T-cell (primary cell): ENCODE results near the gene PDXP. TPM values are rescaled to one million over a fixed set of nuclear protein-coding genes. Genes with fewer than 3 reads are reported as not detected.

Experiments used
- ATAC-seq, 4 experiments: fragments of 200-7000 bp in 3 of 4; fragments of 150-1000 bp in 1 of 4; cut with Tn5 transposase; replicated peaks in 1 of 4; 1 replicate in 3 of 4; 2 replicates in 1 of 4; pipeline ENCODE4 v1.10.0; 2021; ENCODE audit warnings: moderate library complexity in 3 of 4, mild to moderate bottlenecking in 2 of 4, moderate number of reproducible peaks in 1 of 4
- CTCF ChIA-PET, 2 donors: fragments of 300-600 bp; sonication (Branson Sonifier 250); formaldehyde crosslinking; loops; one replicate each; lab custom pipeline; 2022; ENCODE audit warnings: antibody characterized with exemption in 2 of 2; lab: Charles Lee
- POLR2A ChIA-PET, 2 donors: fragments of 300-600 bp; sonication (Branson Sonifier 250); formaldehyde crosslinking; loops; one replicate each; lab custom pipeline; 2022; ENCODE audit warnings: antibody characterized with exemption in 2 of 2; lab: Charles Lee
- DNase-seq, 35 experiments: peaks; one replicate each; pipeline versions ENCODE4 v3.0.0 to v3.0.0-alpha.2; 2013 to 2023
- H3K27ac ChIP-seq: one replicate; pipeline ENCODE4 v1.5.1; 2013; ENCODE audit warnings: low read length
- H3K27me3 ChIP-seq, 2 experiments: replicated peaks in 1 of 2; 1 replicate in 1 of 2; 2 replicates in 1 of 2; pipeline versions ENCODE4 v1.6.1 to v1.7.0; 2013; ENCODE audit warnings: low read length in 1 of 2, mixed read lengths in 1 of 2; ENCODE audit not compliant: control insufficient read depth in 2 of 2, insufficient read depth in 2 of 2; ENCODE audit errors: extremely low read depth in 1 of 2
- H3K36me3 ChIP-seq, 2 donors: 1 replicate in 1 of 2; 2 replicates in 1 of 2; pipeline versions ENCODE4 v1.6.1 to v1.7.0; 2013; ENCODE audit warnings: low read length in 1 of 2; ENCODE audit not compliant: control insufficient read depth in 2 of 2, insufficient read depth in 1 of 2; ENCODE audit errors: extremely low read depth in 1 of 2
- H3K4me1 ChIP-seq, 2 experiments: 1 replicate in 1 of 2; 2 replicates in 1 of 2; pipeline versions ENCODE4 v1.6.1 to v1.7.0; 2013; ENCODE audit warnings: low read length in 2 of 2, mixed read lengths in 1 of 2; ENCODE audit not compliant: insufficient read depth in 2 of 2, control insufficient read depth in 1 of 2; ENCODE audit errors: extremely low read depth in 1 of 2
- H3K4me3 ChIP-seq, 2 donors: 1 replicate in 1 of 2; 2 replicates in 1 of 2; pipeline versions ENCODE4 v1.5.1 to v1.7.0; 2013; ENCODE audit warnings: mild to moderate bottlenecking in 2 of 2, low read length in 1 of 2, moderate library complexity in 1 of 2; ENCODE audit not compliant: control insufficient read depth in 1 of 2; ENCODE audit errors: extremely low read depth in 1 of 2
- H3K9me3 ChIP-seq: 2 replicates; pipeline ENCODE4 v1.7.0; 2013
- H3K27ac Mint-ChIP-seq, 2 donors: one replicate each; pipeline ENCODE4 v1.8.0; 2020 to 2021; ENCODE audit warnings: mild to moderate bottlenecking in 2 of 2, mixed read lengths in 2 of 2
- H3K27me3 Mint-ChIP-seq, 2 donors: one replicate each; pipeline ENCODE4 v1.8.0; 2021 to 2022; ENCODE audit warnings: mixed read lengths in 2 of 2
- H3K36me3 Mint-ChIP-seq: one replicate; pipeline ENCODE4 v1.8.0; 2021; ENCODE audit warnings: mixed read lengths
- H3K4me1 Mint-ChIP-seq, 3 donors: one replicate each; pipeline ENCODE4 v1.8.0; 2020 to 2022; ENCODE audit warnings: mixed read lengths in 3 of 3, mild to moderate bottlenecking in 1 of 3
- H3K4me3 Mint-ChIP-seq, 3 donors: one replicate each; pipeline ENCODE4 v1.8.0; 2020 to 2022; ENCODE audit warnings: mild to moderate bottlenecking in 3 of 3, mixed read lengths in 3 of 3, moderate library complexity in 3 of 3
- H3K9me3 Mint-ChIP-seq, 3 donors: one replicate each; pipeline ENCODE4 v1.8.0; 2020 to 2022; ENCODE audit warnings: mixed read lengths in 3 of 3
- WGBS: methylation state at CpG from one replicate; pipeline ENCODE4 v1.1.5; 2013; ENCODE audit warnings: missing lambda C conversion rate; ENCODE audit not compliant: insufficient coverage; 5-methylcytosine and 5-hydroxymethylcytosine counted together
- total RNA-seq, 35 experiments: library from RNA in 6 of 35; stranded (reverse) in 6 of 35; fragments of 120-200 nt in 1 of 35; gene quantifications; one replicate each; pipeline versions ENCODE4 v1.2.1 to v1.2.4 and lab custom pipeline; 2013 to 2026

The PDXP gene
- total RNA-seq, 5 donors from 2014 or later (not counting 1 experiment from before 2014, with no cell fraction given) = 3.1 to 11.3 (median 10.7) TPM

DNA sequence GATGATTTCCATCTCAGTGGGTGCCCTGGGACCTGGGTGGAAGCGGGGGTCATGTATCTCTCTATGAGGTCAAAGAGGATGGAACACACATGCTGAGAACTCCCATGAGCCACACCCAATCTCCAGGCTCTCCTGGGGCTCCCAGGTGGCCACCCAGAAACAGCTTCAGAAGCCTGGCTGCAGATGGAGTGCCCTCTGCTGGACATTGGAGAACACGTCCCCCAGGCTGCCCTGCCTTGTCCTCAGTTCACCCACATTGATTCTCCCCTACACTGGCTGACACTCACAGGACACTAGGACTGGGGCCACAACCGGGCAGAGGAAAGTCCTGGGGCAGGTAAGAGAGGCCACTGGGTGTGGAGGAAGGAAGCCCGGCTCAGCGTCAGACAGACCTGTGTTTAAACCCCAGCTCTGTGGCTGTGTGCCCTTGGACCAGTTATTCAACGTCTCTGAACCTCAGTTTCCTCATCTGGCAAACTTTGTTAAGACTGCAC lies 23.1 kb downstream of the PDXP start:
- CTCF ChIA-PET = interaction anchor here (0.5 to 8.6 kb wide), 9 partner anchors 11 to 75 kb away, joined by 3 to 61 read pairs (median 6); partner anchors contain the start of gene PDXP (in 1 of the 2)
- Histone ChIP-seq H3K36me3 (no peaks in the 10 kb centered on the region), H3K4me1 (peaks cover 6 to 41% of the 10 kb centered on the region in 2 experiments), H3K27me3 (no peaks in the 10 kb centered on the region), H3K27ac (no peak overlapping the region), H3K9me3 (no peaks in the 10 kb centered on the region), H3K4me3 (no peak overlapping the region)
- POLR2A ChIA-PET = interaction anchor here in 1 of 2 donors (1.2 kb wide), 1 partner anchor 39 kb away, joined by 3 read pairs; no protein-coding TSS in a partner anchor
- Mint-ChIP-seq H3K4me3 (no peak overlapping the region), H3K27me3 (no peaks in the 10 kb centered on the region), H3K27ac (peak overlapping the region; percentile 55 to 72), H3K9me3 (no peaks in the 10 kb centered on the region), H3K36me3 (peaks cover 3% of the 10 kb centered on the region), H3K4me1 (peaks cover 27 to 39% (median 31%) of the 10 kb centered on the region in 3 donors)
- DNase-seq = peak; percentile 31 to 86 (median 61)
- 31% methylated on average over 3 of the region's 6 CpGs for WGBS
- ATAC-seq = no peak

DNA sequence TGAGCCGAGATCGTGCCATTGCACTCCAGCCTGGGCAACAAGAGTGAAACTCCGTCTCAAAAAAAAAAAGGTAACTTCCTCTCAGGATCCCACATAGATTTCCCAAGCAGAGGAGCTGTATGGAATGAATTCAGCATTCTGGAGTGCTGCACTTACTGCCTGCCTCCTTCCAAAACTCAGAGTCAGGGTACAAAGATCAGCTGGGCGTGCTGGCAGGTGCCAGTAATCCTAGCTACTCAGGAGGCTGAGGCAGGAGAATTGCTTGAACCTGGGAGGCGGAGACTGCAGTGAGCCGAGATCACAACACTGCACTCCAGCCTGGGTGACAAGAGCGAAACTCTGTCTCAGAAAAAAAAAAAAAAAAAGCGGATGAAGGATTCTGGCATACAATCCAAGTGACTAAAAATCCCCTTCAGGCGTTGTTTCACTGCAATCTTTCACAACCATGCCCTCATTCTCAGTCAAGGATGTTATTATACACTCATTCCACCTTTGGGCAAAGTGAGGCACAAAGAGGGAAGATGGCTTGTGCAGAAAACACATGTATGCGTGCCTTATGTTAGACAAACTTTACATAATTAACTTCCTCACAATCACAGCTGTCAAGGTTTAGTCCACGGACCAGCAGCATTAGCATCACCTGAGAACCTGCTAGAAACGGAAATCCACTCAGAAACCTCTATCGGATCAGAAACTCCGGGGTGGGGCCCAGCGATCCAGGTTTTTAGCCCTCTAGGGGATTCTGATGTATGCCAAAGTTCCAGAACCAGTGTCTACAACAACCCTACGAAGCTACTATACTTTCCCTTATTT lies 26.5 kb downstream of the PDXP start:
- Histone ChIP-seq H3K9me3 (no peaks in the 10 kb centered on the region), H3K36me3 (peaks cover 5 to 17% of the 10 kb centered on the region in 2 donors), H3K27me3 (no peaks in the 10 kb centered on the region), H3K4me1 (peaks cover 11 to 47% of the 10 kb centered on the region in 2 experiments), H3K4me3 (no peak overlapping the region), H3K27ac (no peak overlapping the region)
- Mint-ChIP-seq H3K4me1 (peaks cover 35 to 36% (median 35%) of the 10 kb centered on the region in 3 donors), H3K27ac (no peak overlapping the region), H3K36me3 (peaks cover 12% of the 10 kb centered on the region), H3K9me3 (no peaks in the 10 kb centered on the region), H3K4me3 (peak overlapping the region in 2 of 3 donors; percentile 94 to 96), H3K27me3 (no peaks in the 10 kb centered on the region)
- ChIA-PET CTCF (interaction anchor here (0.6 to 1.3 kb wide), 5 partner anchors 9 to 76 kb away, joined by 3 to 9 read pairs (median 3); partner anchors contain the start of genes GGA1 (in 1 of the 2) and PDXP (in 1 of the 2)), POLR2A (interaction anchor here in 1 of 2 donors (0.7 kb wide), 1 partner anchor 17 kb away, joined by 9 read pairs; no protein-coding TSS in a partner anchor)
- DNase-seq (no peak), ATAC-seq (no peak)
- 84% methylated on average over 6 of the region's 16 CpGs for WGBS

DNA sequence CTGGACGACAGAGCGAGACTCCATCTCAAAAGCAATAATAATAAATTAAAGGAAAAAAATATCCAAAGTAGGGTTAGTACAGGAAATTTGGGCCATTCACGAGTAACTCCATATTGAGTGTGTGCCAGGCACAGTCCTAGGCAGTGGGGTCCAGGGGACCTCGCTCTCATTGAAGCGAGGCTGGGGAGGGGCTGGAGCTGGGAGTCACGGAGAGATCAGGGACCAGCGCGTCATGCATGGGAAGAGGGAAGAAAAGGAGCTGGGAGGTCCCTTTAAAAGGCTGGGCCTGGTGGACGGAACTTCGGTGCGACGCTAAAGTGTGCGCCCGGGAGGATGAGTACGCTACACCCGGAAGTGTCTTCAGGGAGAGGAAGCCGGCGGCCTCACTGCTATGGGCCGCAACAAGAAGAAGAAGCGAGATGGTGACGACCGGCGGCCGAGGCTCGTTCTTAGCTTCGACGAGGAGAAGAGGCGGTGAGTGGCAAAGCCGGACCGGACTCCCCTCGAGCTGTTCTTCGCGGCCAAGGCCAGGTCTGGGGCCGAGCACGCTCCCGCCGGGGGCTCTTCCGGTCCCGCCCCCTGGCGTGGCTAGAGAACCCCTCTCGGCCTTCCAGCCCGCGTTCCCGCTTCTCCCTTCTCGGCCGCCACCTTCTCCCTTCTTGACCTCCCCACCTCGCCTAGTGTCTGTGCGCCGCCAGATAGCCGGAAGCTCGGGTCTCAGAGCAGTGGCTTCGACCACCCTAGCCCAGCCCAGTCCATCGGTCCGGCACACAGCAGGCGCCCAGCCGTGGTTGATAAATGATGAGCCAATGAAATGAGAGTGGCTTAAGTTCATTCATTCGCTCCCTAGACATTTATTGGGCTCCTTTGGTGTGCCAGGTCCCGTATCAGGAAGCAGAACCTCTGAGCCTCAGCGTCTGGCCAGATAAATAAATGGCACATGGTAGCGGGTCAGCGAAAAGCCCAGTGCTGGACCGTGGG lies 27.8 kb downstream of the PDXP start, which contains the start of gene NOL12:
Gene NOL12, plus strand, starts transcription at position 342 of the 981 bp plus-strand sequence. Its CDS starts 50 bp downstream, at position 392.
- Histone ChIP-seq H3K36me3 (peaks cover 14 to 28% of the 10 kb centered on the region in 2 donors), H3K27me3 (no peaks in the 10 kb centered on the region), H3K4me1 (peaks cover 11 to 42% of the 10 kb centered on the region in 2 experiments), H3K27ac (peak within 1 kb of the TSS; percentile 40), H3K9me3 (no peaks in the 10 kb centered on the region), H3K4me3 (peak within 1 kb of the TSS; percentile 76 to 99)
- Mint-ChIP-seq H3K36me3 (peaks cover 22% of the 10 kb centered on the region), H3K9me3 (no peaks in the 10 kb centered on the region), H3K4me3 (peak within 1 kb of the TSS; percentile 93 to 96 (median 94)), H3K27ac (peak within 1 kb of the TSS; percentile 92 to 95), H3K27me3 (no peaks in the 10 kb centered on the region), H3K4me1 (peaks cover 32 to 33% (median 33%) of the 10 kb centered on the region in 3 donors)
- ATAC-seq (peak; percentile 91 to 94 (median 92)), DNase-seq (peak; percentile 54 to 88 (median 69))
- ChIA-PET POLR2A (interaction anchor here (0.6 to 1.0 kb wide), 2 partner anchors 9 to 13 kb away, joined by 3 read pairs; no protein-coding TSS in a partner anchor), CTCF (interaction anchor here (0.6 to 1.3 kb wide), 8 partner anchors 9 to 94 kb away, joined by 3 to 7 read pairs (median 4); partner anchors contain the start of genes GGA1 (in 1 of the 2) and PDXP (in 1 of the 2))
- under 1% methylated on average over 45 of the region's 62 CpGs for WGBS

DNA sequence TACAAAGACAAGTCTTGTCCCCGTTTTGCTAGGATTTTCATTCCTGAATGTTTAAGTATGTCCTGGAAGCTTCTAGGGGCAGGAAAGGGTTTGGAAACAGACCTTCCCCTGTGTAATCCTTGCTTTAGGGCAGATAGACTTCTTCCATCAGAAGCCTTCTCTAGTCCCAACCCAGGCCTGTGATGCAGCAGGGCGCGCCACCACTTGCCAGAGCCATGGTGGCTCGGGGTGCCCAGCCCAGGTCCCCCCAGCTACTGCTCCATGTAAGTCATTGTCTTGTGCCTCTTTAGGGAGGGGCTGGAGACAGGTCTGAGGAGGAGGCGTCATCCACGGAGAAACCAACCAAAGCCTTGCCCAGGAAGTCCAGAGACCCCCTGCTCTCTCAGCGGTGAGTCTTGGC lies 31.9 kb downstream of the PDXP start:
- Mint-ChIP-seq H3K4me3 (no peak overlapping the region), H3K36me3 (peaks cover 37% of the 10 kb centered on the region), H3K27me3 (no peaks in the 10 kb centered on the region), H3K27ac (no peak overlapping the region), H3K4me1 (peaks cover 27 to 29% (median 28%) of the 10 kb centered on the region in 3 donors), H3K9me3 (no peaks in the 10 kb centered on the region)
- H3K27me3 ChIP-seq = no peaks in the 10 kb centered on the region
- H3K27ac ChIP-seq = no peak overlapping the region
- no peaks in the 10 kb centered on the region for H3K9me3 ChIP-seq
- peaks cover 11 to 36% of the 10 kb centered on the region in 2 experiments for H3K4me1 ChIP-seq
- POLR2A ChIA-PET = no interaction called here
- CTCF ChIA-PET = no interaction called here
- ATAC-seq (no peak), DNase-seq (no peak)
- peaks cover 15 to 54% of the 10 kb centered on the region in 2 donors for H3K36me3 ChIP-seq
- H3K4me3 ChIP-seq = no peak overlapping the region
- WGBS = 100% methylated on average over 1 of the region's 7 CpGs

DNA sequence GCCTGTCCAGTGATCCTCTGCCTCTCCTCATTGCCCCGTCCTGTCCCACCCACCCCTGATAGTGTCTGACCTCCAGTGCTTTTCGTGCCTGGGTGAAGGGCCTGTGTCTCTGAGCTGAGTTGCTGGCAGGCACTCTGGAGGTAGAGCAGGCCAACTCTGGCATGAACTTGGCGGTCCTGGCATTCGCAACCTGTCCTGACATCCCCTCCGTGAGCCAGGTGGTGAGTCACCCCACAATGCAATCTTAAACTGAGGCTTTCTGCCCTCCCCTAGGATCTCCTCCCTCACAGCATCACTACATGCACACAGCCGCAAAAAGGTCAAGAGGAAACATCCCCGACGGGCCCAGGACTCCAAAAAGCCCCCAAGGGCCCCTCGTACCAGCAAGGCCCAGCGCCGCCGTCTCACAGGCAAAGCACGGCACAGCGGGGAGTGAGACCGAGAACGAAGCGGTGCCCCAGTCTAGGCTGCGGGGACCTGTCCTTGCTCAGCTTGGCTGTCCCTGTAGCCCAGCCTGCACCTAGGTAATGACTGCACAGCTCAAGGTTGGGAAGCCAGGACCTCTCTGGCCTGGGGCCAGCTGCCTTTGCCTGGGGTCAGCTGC lies 32.5 kb downstream of the PDXP start:
- H3K36me3 Mint-ChIP-seq = peaks cover 39% of the 10 kb centered on the region
- WGBS = 98% methylated on average over 17 of the region's 18 CpGs
- ATAC-seq (no peak), DNase-seq (no peak)
- Histone ChIP-seq H3K9me3 (no peaks in the 10 kb centered on the region), H3K27me3 (no peaks in the 10 kb centered on the region), H3K36me3 (peaks cover 15 to 54% of the 10 kb centered on the region in 2 donors), H3K4me1 (peaks cover 15 to 36% of the 10 kb centered on the region in 2 experiments), H3K27ac (no peak overlapping the region), H3K4me3 (no peak overlapping the region)
- no peaks in the 10 kb centered on the region for H3K9me3 Mint-ChIP-seq
- CTCF ChIA-PET = interaction anchor here in 1 of 2 donors (0.5 kb wide), 1 partner anchor 12 kb away, joined by 3 read pairs; no protein-coding TSS in a partner anchor
- POLR2A ChIA-PET = no interaction called here
- H3K4me3 Mint-ChIP-seq = no peak overlapping the region
- no peaks in the 10 kb centered on the region for H3K27me3 Mint-ChIP-seq
- H3K27ac Mint-ChIP-seq = no peak overlapping the region
- peaks cover 28 to 32% (median 28%) of the 10 kb centered on the region in 3 donors for H3K4me1 Mint-ChIP-seq
